Measurements from ENCODE around the gene CCL23.

DNA sequence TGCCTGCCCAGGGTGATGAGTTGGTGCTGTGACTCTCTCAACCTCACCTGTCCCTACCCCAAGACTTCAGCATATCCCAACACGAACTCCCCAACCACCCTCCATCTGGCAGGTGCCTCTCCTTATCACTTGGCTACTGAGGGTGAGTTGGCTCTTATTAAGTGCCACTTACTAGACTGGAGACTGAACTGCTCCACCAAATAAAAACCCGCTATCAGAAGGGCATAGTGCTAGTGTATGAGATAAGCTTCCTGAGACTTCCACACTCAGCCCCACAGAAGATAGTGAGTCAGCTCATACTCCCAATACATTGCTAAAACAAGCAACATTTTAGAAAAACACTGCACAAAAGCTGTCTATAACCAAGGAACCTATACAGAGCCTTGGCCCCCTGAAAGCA, 30.3 kb upstream of the CCL23 start:
- TF ChIP-seq, protein P1, sequence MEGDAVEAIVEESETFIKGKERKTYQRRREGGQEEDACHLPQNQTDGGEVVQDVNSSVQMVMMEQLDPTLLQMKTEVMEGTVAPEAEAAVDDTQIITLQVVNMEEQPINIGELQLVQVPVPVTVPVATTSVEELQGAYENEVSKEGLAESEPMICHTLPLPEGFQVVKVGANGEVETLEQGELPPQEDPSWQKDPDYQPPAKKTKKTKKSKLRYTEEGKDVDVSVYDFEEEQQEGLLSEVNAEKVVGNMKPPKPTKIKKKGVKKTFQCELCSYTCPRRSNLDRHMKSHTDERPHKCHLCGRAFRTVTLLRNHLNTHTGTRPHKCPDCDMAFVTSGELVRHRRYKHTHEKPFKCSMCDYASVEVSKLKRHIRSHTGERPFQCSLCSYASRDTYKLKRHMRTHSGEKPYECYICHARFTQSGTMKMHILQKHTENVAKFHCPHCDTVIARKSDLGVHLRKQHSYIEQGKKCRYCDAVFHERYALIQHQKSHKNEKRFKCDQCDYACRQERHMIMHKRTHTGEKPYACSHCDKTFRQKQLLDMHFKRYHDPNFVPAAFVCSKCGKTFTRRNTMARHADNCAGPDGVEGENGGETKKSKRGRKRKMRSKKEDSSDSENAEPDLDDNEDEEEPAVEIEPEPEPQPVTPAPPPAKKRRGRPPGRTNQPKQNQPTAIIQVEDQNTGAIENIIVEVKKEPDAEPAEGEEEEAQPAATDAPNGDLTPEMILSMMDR (conservative IDR thresholded peaks at IDR 0.05 in 1 of 2, IDR thresholded peaks at IDR 0.05 in 1 of 2; ENCODE audit: low read depth in 1 of 2, low read length in 2 of 2) = no peak
- no peak for TF ChIP-seq EZH2 (IDR thresholded peaks at IDR 0.05; ENCODE audit: low read length, missing control alignments)

Data from fibroblast of lung (primary cell).